OCI-LY3 (cell line): Measurements from ENCODE around the gene KCTD16.

ENCODE experiments used
- H2AFZ ChIP-seq: fragments of 200-600, 300-600 bp; shearing (Covaris generic); 2 replicates; pipeline ENCODE4 v1.6.0; 2014; ENCODE audit warnings: antibody characterized with exemption, low read depth, low read length
- H3K27ac ChIP-seq: fragments of 200-600, 300-600 bp; sonication (generic); 2 replicates; pipeline ENCODE4 v1.5.1; 2014; ENCODE audit warnings: mild to moderate bottlenecking, low read length, moderate library complexity, mixed read lengths
- H3K27me3 ChIP-seq: fragments of 200-600, 300-600 bp; sonication (generic); 2 replicates; pipeline ENCODE4 v1.6.1; 2014; ENCODE audit warnings: low read depth, low read length, mixed read lengths
- H3K36me3 ChIP-seq: fragments of 200-600, 300-600 bp; sonication (generic); replicated peaks from 2 replicates; pipeline ENCODE3; 2014; ENCODE audit warnings: low read depth, low read length, mixed read lengths
- H3K4me1 ChIP-seq: fragments of 300-600, 200-600 bp; sonication (generic); 2 replicates; pipeline ENCODE4 v1.6.1; 2014; ENCODE audit warnings: low read length, mixed read lengths
- H3K4me2 ChIP-seq: fragments of 200-600, 300-600 bp; sonication (generic); 2 replicates; pipeline ENCODE4 v1.6.1; 2014; ENCODE audit warnings: low read length, mixed read lengths
- H3K4me3 ChIP-seq: fragments of 300-600, 200-600 bp; sonication (generic); 2 replicates; pipeline ENCODE4 v1.5.1; 2014; ENCODE audit warnings: antibody characterized with exemption, mild to moderate bottlenecking, low read length, moderate library complexity
- H3K79me2 ChIP-seq: fragments of 300-600, 200-600 bp; shearing (Covaris generic); 2 replicates; pipeline ENCODE4 v1.6.1; 2014; ENCODE audit warnings: mild to moderate bottlenecking, low read length, mixed read lengths
- H3K9ac ChIP-seq: fragments of 300-600, 200-600 bp; shearing (Covaris generic); 2 replicates; pipeline ENCODE4 v1.6.0; 2014; ENCODE audit warnings: mild to moderate bottlenecking, low read length, moderate library complexity
- H3K9me3 ChIP-seq: fragments of 200-600, 300-600 bp; shearing (Covaris generic); 2 replicates; pipeline ENCODE4 v1.6.1; 2014; ENCODE audit warnings: low read length, mixed read lengths; ENCODE audit not compliant: insufficient read depth
- H4K20me1 ChIP-seq: fragments of 200-600, 300-600 bp; sonication (generic); 2 replicates; pipeline ENCODE4 v1.6.1; 2016; ENCODE audit warnings: low read length, mixed read lengths; ENCODE audit not compliant: insufficient read depth
- CTCF ChIP-seq: fragments of 200-600, 300-600 bp; sonication (generic); IDR thresholded peaks from 2 replicates; pipeline ENCODE4 v1.5.1; 2014; ENCODE audit warnings: antibody characterized with exemption, low read length, low read depth
- EZH2phosphoT487 ChIP-seq: fragments of 200-600 bp; shearing (Covaris generic); IDR thresholded peaks from 2 replicates; pipeline ENCODE4 v1.6.1; 2018; ENCODE audit warnings: antibody characterized with exemption, mixed run types, low read depth

KCTD16 gene

GRCh38 chr5:144162686-144163085 is 8.0 kb upstream of the KCTD16 start:
- Histone ChIP-seq H2AFZ (no peak overlapping the region), H3K4me2 (no peak overlapping the region), H3K4me1 (no peaks in the 10 kb centered on the region), H3K79me2 (no peaks in the 10 kb centered on the region), H3K4me3 (no peak overlapping the region), H3K9me3 (no peaks in the 10 kb centered on the region), H4K20me1 (no peaks in the 10 kb centered on the region), H3K27ac (no peak overlapping the region), H3K36me3 (peaks cover 6% of the 10 kb centered on the region), H3K9ac (no peak overlapping the region), H3K27me3 (no peaks in the 10 kb centered on the region)
- TF ChIP-seq CTCF (no peak), EZH2phosphoT487 (no peak)

- Histone ChIP-seq H3K27me3 (no peaks in the 10 kb centered on the region), H3K9me3 (no peaks in the 10 kb centered on the region), H3K27ac (no peak overlapping the region), H4K20me1 (no peaks in the 10 kb centered on the region; the same call in 1 of the 2 replicates), H3K9ac (no peak overlapping the region), H3K4me1 (peaks cover 15% of the 10 kb centered on the region), H2AFZ (no peak overlapping the region), H3K36me3 (peaks cover 3% of the 10 kb centered on the region), H3K79me2 (peaks cover 17% of the 10 kb centered on the region), H3K4me2 (no peak overlapping the region), H3K4me3 (no peak overlapping the region)
- TF ChIP-seq EZH2phosphoT487 = no peak
- TF ChIP-seq CTCF = no peak
Observed at GRCh38 chr5:144166696-144167095, 4.0 kb upstream of the KCTD16 start.

- Histone ChIP-seq H3K9ac (no peak overlapping the region), H3K4me2 (no peak overlapping the region), H3K27ac (no peak overlapping the region), H3K27me3 (no peaks in the 10 kb centered on the region), H3K9me3 (no peaks in the 10 kb centered on the region), H4K20me1 (no peaks in the 10 kb centered on the region; the same call in 1 of the 2 replicates), H3K79me2 (peaks cover 17% of the 10 kb centered on the region), H3K36me3 (peaks cover 3% of the 10 kb centered on the region), H3K4me1 (peaks cover 15% of the 10 kb centered on the region), H3K4me3 (no peak overlapping the region), H2AFZ (no peak overlapping the region)
- TF ChIP-seq EZH2phosphoT487 (no peak), CTCF (no peak)
Observed at GRCh38 chr5:144167998-144168397, 2.7 kb upstream of the KCTD16 start.

GRCh38 chr5:144169904-144170275 is 783 bp upstream of the KCTD16 start:
- no peaks in the 10 kb centered on the region for H3K9me3 ChIP-seq
- peaks cover 15% of the 10 kb centered on the region for H3K4me1 ChIP-seq
- H3K27ac ChIP-seq = peak overlapping the region; percentile 41
- H3K27me3 ChIP-seq = no peaks in the 10 kb centered on the region
- H2AFZ ChIP-seq = peak overlapping the region; percentile 82; the same call in 1 of the 2 replicates
- H3K36me3 ChIP-seq = peaks cover 3% of the 10 kb centered on the region
- H4K20me1 ChIP-seq = no peaks in the 10 kb centered on the region; the same call in 1 of the 2 replicates
- peak overlapping the region; percentile 99 for H3K4me3 ChIP-seq
- H3K79me2 ChIP-seq = peaks cover 17% of the 10 kb centered on the region
- TF ChIP-seq CTCF = no peak
- TF ChIP-seq EZH2phosphoT487 = no peak
- H3K9ac ChIP-seq = peak overlapping the region; percentile 82
- H3K4me2 ChIP-seq = peak overlapping the region; percentile 67
